SK-N-SH treated with all-trans-retinoic acid at 6 μM for 48 hours (cell line): ENCODE measurements around the gene SLC16A12.

ENCODE experiments used
- TOX ChIP-seq: fragments of 250-450 bp; sonication (Bioruptor Pico); IDR thresholded peaks from 2 replicates; pipeline ENCODE4 v1.8.0; 2021; ENCODE audit warnings: mild to moderate bottlenecking, moderate library complexity, borderline replicate concordance
- ZFP30 ChIP-seq: fragments of 450-650 bp; formaldehyde crosslinking; IDR thresholded peaks from 2 replicates; pipeline ENCODE4 v1.5.0; 2022; ENCODE audit warnings: mild to moderate bottlenecking, moderate library complexity

DNA sequence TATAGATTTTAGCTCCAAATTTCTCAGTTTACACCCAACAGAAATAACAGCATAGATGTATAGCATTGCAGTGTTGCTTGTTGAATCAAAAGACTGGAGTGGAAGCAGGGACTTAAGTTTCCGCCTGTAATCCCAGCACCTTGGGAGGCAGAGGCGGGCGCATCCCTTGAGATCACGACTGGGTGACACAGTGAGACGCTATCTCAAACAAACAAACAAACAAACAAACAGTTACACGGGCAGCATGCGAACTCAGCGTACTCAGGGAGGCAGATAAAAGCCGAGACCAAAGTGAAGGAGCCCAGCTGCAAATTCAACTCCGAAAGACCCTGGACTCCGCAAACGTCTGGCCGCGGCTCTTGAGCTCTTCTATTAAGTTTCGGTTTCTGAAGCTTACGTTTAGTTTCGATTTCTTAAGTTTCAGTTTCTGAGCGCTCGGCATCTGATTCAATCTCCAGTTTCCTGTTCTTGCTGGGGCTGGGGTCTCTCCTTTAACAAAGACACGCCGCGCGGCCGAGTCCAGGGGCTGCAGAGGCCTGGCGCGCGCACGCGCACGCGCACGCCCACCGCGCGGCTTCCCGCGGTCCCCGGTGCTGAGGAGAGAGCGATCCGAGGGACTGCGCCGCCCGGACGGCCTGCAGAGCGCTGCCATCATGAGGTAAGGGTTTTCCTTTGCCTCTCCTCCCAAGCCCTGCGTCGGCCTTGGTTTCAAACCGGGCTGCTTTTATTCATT is 121.1 kb downstream of the SLC16A12 start, which contains the start of gene IFIT5:
- TF ChIP-seq ZFP30 (no peak), TOX (CRISPR knock-in tag) (no peak)
